ENCODE measurements around the gene CYB5D1.

The CYB5D1 gene

DNA sequence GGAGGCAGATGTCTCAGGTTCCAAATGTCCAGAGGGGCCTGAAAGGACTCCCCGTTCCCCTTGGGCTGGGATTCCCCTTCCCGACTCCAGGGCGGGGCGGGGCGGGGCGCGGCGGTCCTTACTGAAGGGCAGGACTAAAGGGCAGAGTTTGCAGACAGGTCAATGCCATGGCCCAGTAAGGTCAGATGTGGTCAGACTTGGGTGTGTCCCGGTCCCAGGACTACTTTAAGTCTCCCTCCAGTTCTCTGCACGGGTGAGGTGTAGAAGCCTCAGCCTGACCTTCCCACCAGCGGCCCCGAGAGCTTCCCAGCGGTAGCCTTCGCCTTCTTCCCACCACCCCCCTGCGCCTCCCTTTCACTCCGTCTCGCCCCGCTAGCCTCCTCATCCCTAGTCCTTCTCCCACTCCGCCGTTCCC lies 23.3 kb upstream of the CYB5D1 start:
- no peak for DNase-seq

DNA sequence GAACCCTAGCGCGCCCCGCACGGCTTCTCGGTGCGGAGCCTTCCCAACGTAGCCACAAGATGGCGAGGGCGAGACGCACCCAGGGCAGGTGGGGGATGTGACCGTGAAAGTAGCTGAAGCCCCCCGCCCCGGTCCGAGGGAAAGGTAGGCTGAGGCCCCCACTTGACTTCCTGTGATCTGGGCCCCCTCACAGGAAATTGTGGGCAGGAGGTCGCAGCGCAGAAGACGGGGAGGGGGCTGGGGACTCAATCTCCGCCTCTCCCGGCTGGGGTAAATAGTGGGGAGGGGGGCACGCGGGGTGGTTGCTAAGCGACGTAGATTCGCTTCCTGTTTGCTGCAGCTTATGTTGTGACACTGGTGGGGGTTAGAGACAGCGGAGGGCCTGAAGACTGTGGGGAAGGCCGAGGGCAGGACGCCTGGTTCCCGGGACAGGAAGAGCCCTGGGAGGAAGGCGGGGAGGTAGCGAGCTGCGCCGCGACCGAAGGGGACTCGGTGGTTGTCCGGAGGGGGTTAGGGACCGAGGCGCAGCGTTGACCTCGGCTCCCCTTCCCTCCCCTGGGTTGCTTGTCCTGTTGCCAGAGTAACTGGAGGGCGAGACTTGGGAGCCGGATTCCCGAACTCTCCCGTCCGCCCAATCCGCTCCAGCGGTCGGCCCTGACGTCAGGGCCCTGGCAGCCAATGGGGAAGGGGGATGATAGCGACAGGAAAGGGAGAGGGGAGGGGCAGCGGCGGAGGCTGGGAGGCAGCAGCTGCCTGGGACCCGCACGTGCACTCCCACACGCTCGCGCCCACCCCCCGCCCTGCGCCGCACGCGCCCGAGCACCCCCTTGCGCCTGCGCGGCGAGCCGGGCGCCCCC lies 22.6 kb upstream of the CYB5D1 start:
- DNase-seq = peak; percentile 95 to 96

DNA sequence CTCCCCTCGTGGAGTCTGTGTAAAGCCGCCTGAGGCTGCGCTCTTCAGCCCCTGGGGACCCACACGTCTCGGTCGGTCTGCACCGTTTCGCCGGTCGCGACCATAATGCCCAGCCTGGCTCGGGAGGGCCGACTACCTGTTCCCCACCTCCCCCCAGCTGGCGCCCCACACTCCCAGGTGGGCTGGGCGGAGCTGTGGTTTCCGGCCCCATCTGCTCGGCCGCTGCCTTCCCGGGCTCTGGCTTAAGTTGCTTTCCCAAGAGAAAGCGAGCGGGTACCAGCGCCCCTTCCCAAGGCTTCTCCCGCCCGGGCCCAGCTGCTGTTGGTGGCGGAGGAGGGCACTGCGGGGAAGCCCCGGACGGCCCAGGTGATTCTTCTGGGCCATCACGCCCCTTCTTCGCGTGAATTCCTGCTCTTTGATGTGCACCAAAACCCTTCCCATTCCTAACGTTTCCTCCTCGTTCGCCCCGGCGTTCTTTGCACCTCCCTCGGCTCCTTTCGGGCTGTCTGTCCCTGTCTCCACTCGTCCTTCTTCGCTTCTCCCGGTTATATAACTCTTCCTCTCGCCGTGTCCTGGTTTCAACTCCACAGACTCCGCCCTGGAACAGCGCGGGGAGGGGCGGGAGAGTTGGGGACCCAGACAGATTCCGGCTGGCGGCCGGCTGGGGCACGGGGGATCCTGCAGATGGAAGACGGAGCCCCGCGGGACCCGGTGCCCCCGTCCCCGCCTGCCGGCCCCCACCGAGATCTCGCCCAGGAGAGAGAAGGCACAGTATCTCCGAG lies 21.8 kb upstream of the CYB5D1 start:
- peak; percentile 88 for DNase-seq

DNA sequence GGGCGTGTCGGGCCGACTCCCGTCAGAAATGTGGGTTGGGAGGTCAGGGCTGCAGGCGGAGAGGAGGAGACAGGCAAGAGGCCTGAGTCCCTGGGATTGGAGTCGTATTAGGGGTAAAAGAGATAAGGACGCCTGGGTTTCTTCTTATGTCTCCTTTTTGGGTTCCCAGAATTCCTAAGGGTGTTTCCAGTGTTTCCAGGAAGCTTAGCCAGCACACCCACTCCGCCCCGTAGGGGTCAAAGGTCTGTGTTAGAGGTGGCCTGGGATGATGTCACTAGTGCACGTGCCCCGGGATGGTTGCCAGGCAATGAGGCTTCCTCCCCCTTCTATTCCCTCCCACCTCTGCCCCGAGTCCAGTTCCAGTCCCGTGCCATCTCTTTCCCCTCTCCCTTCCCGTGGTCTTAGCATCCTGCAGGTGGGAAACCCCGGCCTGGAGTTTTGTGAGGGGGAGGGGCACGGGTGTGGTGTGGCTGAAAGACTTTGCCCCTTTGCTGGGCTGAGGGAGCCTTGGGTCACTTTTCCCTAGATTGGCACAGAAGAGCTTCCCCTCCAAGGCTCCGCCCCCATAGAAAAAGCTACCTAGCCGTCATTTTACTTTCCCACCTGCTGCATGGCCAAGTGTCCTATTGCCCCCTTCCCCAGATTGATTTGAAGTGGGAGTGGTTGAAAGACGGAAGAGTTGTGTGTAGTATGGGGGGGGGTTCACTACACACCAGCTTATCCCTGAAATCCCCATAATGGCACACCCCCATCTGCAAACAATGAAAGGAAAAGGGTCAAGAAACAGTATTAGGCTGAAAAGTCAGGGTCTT lies 21.0 kb upstream of the CYB5D1 start:
- peak; percentile 90 for DNase-seq

DNA sequence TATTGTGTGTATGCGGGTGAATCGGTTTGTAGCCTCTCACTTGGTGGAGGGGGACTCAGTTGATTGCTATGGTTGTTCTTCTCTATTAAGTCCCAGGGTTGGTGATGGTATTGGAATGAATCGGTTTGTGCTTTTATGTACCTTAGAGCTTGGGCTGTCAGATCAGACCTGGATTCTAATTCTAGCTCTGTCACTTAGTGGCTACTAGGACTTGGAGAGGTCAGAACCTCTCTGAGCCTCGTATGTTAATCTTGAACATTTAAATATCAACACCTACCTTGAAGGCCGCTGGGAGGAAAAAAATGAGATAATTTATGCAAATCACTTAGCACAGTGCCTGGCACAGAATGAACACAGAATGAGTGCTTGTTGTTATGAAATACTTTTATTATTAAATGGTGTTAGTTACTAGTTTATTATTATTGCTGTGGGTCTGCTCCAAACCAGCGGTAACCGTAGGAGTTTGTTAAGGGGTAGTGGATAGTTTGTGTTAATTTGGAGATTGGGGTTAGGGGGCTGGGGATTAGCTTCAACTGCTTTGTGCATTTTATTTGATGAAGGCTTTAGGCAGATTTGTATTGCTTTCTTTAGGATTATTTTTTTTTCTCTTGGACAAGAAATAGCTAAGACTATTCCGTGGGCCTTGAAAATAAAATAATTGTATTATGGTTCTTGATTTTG lies 20.3 kb upstream of the CYB5D1 start:
- no peak for DNase-seq

DNA sequence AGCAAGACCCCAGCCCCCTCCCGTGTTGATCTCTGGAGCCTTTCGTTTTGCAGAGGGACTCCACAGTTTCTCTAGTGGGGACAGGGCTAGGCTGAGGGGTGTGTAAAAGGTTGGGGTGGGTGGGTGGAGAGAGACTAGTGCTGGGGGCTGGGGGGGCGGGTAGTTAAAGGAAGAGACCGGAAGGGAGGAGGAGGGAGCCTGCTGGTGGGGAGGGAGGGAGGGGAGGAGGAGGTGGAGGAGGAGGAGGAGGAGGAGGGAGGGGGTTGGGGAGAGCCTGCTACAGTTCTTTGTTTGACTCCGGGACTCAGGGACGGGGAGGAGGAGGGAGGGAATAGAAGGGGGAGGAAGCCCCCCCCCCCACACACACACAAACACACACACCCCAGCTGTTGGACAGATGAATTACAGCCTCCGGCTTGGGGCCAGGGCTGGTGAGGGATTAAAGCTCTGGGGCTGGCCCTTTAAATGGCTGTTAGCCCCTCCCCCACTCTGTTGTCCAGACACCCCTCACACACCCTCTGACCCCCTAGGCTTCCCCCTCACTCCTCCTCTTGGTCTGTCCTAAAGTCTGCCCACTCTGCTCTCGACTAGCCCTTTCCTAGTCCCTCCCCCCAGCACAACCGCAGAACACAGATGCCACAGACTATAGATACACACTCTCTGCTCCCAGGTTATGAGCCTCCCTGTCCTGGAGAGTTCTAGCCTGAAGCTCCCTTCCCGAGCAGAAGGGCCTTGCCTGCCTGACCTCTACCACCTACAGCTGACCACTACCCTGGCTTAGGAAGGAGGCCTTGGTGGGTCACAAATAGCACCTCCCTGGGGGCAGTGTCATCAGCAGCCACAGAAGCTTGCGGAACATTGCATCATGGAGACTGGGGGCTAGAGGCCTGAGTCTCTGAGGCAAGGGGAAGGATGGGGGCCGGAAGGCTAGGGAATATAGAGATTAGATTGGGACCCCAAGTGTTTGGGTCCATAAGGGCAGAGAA lies 19.4 kb upstream of the CYB5D1 start:
- DNase-seq = peak; percentile 34 to 54

DNA sequence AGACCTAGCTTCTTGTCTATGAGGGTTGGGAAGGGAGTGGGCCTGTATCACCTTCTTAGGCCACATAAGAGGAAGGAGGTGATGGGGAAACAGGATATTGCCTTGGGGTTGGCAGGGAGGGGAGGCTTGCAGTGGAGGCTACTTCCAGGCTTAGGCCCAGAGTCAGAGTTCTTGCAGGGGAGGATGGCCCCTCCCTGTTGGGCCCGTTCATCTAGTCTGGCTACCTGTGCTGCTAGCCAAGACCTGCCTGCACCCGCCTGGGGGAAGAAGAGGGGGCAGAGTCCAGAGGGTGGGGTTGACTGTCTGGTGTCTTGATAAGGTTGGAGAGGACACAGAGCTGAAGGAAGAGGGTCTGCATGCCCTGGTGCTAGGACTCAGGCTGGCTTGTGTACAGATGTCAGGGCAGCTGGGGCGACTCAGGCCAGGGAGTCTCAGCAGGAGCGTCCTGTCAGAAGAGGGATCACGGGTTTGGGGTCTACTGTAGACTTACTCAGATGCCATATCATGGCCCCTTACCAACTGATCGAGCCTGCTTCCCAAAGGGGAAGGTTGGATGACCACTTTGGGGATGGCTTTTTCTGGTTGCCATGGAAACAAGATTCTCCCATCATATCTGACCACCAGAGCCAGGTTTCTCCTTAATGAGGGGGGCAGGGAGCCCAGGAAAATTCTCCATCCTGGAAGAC lies 18.5 kb upstream of the CYB5D1 start:
- no peak for DNase-seq

DNA sequence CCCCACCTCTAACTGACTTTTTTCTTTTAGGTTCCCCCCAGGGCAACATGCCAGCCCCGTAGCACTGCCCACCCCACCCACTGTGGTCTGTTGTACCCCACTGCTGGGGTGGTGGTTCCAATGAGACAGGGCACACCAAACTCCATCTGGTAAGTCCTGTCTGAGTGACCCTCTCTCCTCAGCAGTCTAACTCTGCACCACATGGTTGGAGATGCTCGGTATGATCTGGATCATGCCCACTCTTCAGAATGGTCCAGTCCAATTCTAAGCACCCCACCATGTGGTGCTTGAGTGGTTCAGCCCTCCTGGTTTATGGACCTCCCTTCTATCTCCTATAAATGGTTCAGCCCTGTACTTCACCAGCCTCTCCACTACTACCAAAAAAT lies 17.9 kb upstream of the CYB5D1 start:
- DNase-seq = no peak

DNA sequence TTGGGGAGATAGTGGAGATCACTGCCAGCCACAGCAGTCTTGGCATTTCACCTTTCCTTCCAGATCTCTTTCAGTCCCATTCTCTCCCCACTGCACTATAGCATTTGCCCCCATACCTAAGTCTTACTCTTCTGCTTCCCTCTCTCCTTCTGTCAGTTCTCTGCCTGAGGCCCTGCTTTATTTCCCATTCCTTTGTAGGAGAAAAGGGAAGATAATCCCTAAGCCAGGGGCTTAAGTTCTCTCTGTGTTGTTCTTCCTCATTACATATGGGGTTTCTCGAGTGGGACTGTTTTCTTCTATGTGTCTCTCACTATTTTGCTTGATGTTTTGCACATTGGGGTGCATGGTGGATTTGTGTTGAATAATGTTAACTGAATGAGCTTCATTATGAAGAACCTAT lies 17.4 kb upstream of the CYB5D1 start:
- DNase-seq = no peak

DNA sequence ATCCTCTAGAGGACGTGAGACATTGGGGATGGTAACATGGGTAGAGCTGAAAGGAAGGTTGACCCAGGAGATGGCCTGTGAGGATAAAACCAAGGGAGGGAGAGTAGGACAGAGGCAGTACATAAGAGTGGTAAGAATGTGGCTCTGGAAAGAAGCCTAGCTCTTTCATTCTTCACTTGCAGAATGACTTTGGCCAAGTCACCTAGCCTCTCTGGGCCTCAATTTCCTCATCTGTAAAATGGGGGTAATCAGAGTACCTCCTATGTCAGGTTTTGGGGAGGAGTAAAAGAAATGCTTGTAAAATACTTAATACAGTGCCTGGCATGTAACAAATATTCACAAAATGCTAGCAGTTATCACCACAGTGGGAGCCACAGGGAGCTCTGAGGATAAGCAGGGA lies 16.9 kb upstream of the CYB5D1 start:
- DNase-seq = no peak

DNA sequence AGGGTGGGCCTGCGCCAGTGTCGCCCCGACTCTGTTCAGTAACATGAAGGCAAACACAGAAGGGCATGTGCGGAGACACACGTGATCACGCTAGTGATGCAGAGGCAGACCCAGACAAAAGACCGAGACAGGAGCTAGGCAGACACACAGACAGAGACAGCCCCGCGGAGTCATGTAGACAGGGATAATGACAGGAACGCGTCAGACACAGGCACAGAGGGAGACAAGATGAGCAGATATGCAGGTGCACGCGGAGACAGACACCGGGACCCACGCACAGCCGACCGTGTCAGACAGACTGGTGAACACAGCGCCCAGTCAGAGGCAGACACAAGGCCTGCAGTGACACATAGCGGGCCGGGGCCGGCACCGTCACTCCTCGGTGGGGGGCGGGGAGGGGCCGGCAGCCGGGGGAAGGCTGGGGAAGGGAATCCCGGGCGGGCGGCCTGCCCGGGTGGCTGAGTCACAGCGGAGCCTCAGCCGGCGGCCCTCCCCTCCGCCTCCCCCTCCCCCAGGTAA lies 16.3 kb upstream of the CYB5D1 start:
- peak; percentile 59 to 64 for DNase-seq

DNA sequence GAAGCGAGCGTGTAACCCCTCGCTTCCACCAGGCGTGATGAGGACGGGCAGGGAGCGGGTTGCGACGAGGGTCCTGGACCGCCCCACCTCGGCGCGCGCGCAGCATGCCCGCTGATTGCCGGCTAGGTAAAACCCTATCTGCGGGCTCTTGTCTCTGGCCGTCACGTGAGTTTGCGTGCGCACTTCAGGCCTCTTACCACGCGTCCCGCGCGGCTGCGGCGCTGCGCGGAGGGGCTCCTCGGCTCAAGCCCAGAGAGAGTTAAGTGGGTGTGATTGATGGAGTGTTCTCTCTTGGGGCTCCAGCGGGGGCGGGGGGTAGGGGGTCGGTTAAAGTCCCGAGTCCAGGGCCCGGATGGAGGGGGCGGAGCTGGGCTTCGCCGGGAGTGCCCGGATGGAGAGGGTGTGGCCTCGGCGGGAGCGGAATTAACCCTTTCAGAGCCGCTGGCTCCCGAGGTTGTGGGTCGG lies 15.9 kb upstream of the CYB5D1 start:
- DNase-seq = peak; percentile 82 to 84

DNA sequence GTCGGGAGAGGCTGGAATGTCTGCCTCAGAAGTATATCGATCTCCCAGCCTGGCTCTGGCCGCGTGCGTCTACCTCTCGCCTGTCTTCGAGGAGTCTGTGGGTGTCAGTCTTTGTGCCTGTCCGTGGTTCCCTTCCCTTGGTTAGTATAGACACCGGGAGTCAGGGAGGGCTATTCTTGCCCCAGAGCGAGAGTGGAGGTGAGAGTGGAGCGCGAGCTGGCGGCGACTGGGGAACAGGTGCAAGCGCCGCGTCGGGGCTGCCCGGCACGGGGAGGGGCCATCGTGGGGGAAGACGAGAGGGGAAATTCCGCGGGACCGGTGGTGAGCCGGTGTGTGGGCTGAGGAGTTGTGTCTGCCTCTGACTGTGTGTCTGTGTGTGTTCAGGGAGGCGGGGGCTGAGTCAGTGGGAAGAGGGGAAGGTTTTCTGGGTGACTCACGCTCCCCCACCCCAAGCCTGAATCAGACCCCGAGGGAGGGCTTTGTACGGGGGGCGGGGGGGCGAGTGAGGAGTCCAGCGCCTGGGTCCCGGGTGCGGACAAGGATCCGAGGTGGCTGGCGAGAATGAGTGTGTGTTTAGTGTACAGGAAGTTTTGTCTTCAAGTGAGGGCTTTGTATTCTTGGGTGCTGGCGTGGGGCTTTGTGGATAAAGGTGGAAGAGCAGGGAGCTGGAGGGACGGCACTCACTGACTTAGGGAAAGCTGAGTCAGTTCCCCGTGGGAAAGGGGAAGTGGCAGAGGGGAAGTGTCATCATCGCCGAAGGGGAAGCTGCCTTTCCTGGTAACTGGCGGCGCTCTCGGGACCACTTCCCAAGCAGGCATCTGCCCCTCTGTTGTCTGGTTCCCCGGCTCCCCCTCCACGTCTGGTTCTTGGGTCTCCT lies 15.2 kb upstream of the CYB5D1 start:
- DNase-seq = peak in 1 of 2 experiments; percentile 57

DNA sequence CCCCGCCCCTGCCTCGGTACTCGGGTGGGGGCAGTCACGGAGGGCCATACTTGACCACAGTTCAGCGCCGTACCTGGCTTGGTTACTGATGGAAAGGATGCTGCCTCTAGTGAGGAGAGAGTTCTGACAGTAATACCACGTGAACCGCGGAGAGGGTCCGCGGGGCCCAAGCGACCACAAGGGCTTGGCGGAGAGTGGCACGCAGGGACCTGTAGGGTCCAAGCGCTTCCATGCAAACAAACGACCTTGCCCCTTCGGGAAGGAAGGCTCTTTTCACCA lies 14.6 kb upstream of the CYB5D1 start:
- DNase-seq = no peak

DNA sequence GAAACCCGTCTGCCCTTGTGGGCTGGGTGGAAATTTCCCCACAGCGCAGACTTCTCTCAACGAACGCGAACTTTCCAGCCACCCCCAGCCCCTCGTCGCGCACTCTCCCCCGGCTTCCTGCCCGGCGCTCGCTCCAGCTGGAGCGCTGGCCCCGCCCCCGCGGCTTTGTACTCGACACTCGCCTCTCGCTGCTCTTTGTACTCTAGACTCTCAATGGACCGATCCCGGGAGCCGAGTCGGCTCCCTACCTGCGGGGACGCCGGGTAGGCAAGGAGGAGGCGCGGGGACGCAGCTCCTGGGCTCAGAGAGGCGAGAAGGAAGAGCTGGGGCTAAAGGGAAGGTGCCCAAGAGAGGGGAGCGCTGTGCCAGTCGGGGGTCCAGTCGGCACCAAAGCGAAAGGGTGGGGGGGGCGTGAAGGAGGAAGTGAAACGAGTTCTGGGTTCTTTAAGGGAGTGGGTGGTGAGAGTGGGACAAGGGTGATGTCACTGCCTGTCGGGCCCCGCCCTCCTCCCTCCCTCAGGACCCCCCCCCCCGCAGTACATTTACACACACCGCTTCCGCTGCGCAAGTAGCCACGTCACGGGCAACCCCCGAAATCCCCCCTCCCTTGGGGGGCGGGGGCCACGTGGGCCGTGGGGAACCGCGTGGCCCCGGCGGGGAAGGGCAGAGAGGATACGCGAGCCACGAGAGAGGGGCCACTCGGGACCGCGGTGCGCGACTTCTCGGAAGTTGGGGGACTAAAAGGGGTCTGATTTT lies 14.1 kb upstream of the CYB5D1 start:
- peak; percentile 69 to 73 for DNase-seq

DNA sequence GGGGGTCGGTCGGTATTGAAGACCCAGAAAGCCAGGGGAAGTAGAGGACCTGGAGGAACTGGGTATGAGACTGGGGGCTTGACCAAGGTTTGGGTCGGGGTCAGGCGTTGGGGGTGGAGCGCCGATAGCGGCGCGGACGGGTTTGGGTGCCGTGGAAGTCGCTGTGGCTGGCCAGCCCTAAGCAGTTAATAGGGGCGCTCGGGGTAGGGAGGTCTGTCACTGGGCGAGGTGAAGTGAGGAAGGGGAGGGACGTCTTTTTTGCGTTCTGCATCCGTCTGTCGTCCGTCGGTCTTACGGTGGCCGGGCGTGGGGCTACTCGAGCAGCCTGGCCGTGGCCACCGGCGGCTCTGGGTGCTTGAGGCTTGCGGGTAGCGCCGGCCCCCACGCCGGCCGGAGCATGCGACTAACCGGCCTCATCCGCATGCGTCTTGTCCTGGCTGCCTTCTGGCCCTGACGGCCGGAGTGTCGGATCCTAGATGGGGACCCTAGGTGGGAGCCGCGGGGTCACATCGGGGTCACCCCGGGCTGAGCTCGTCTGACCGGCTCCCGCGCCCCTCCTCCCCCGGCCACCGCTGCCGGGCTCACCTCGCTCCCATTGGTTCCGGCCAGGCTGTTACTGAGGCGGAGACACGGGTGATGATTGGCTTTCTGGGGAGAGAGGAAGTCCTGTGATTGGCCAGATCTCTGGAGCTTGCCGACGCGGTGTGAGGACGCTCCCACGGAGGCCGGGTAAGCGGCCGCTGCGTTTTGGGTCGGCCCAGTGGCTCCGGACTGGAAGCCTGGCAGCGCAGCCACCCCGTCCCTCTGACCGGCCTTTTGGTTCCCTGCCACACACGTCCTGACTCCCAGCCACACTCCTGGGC lies 13.3 kb upstream of the CYB5D1 start:
- peak; percentile 80 to 87 for DNase-seq

DNA sequence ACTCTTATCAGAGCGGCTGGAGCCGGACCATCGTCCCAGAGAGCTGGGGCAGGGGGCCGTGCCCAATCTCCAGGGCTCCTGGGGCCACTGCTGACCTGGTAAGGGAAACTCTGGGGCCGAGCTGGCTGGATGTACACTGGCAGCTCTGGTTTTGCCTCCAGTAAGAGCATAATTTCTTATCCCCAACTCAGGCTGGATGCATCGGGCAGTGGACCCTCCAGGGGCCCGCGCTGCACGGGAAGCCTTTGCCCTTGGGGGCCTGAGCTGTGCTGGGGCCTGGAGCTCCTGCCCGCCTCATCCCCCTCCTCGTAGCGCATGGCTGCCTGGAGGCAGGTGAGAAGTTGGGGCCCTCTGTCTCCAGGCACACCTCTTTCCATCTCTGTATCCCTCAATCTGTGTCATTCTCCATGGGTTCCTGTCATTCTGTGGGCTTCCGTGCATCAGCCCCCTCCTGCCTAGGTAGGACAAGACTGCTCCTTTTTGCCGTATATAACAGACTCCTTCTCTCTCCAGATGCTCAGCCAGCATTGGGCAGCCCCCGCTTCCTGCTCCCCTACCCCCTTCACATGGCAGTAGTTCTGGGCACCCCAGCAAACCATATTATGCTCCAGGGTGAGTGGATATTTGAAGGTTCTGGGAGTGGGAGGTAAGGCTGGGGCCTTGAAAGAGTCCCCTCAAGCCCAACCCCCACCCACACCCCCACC lies 12.3 kb upstream of the CYB5D1 start:
- DNase-seq = no peak

Data from NCI-H2081 (cell line).